Mesenchymal stem cell (in vitro differentiated cells and primary cell): ENCODE measurements around the gene SLC35G4.

Experiments used
- DNase-seq: peaks from one replicate; pipeline ENCODE4 v3.0.0-alpha.2; 2013
- H2AFZ ChIP-seq: one replicate; pipeline ENCODE4 v1.6.1; 2013; ENCODE audit warnings: low read depth, mild to moderate bottlenecking, control low read depth, inconsistent platforms, low read length, moderate library complexity
- H2AK5ac ChIP-seq: 2 replicates; pipeline ENCODE4 v1.6.1; 2013; ENCODE audit warnings: low read length, moderate library complexity, mild to moderate bottlenecking, inconsistent platforms; ENCODE audit not compliant: severe bottlenecking
- H2BK120ac ChIP-seq: one replicate; pipeline ENCODE4 v1.6.1; 2013; ENCODE audit warnings: low read depth, mild to moderate bottlenecking, inconsistent platforms, low read length, moderate library complexity
- H2BK12ac ChIP-seq, 2 experiments: one replicate each; pipeline ENCODE4 v1.6.1; 2013; ENCODE audit warnings: inconsistent platforms in 2 of 2, low read length in 2 of 2, mild to moderate bottlenecking in 2 of 2, moderate library complexity in 2 of 2, control low read depth in 1 of 2
- H2BK15ac ChIP-seq: one replicate; pipeline ENCODE4 v1.6.1; 2013; ENCODE audit warnings: mild to moderate bottlenecking, low read depth, inconsistent platforms; ENCODE audit not compliant: poor library complexity, severe bottlenecking
- H2BK5ac ChIP-seq: 2 replicates; pipeline ENCODE4 v1.6.1; 2013; ENCODE audit warnings: low read depth, mild to moderate bottlenecking, low read length, control low read depth, inconsistent platforms; ENCODE audit not compliant: poor library complexity, severe bottlenecking
- H3K14ac ChIP-seq, 2 experiments: one replicate each; pipeline ENCODE4 v1.6.1; 2013; ENCODE audit warnings: inconsistent platforms in 2 of 2, low read length in 2 of 2, control low read depth in 1 of 2, mild to moderate bottlenecking in 1 of 2, moderate library complexity in 1 of 2
- H3K18ac ChIP-seq, 2 experiments: one replicate each; pipeline ENCODE4 v1.6.1; 2013; ENCODE audit warnings: inconsistent platforms in 2 of 2, low read length in 2 of 2, control low read depth in 1 of 2, low read depth in 1 of 2, mild to moderate bottlenecking in 1 of 2
- H3K23ac ChIP-seq, 2 experiments: one replicate each; pipeline ENCODE4 v1.6.1; 2013; ENCODE audit warnings: inconsistent platforms in 2 of 2, low read length in 2 of 2, mild to moderate bottlenecking in 2 of 2, moderate library complexity in 2 of 2, control low read depth in 1 of 2
- H3K27ac ChIP-seq: 2 replicates; pipeline ENCODE4 v1.5.1; 2013; ENCODE audit warnings: mild to moderate bottlenecking, moderate library complexity, low read length, control low read depth, inconsistent platforms; ENCODE audit not compliant: poor library complexity, severe bottlenecking
- H3K27me3 ChIP-seq, 2 experiments: 2 replicates each; pipeline versions ENCODE4 v1.6.1 to v1.7.0; 2013; ENCODE audit warnings: low read length in 2 of 2, mild to moderate bottlenecking in 2 of 2, moderate library complexity in 2 of 2, control low read depth in 1 of 2, inconsistent platforms in 1 of 2; ENCODE audit not compliant: control insufficient read depth in 1 of 2, insufficient read depth in 1 of 2
- H3K36me3 ChIP-seq, 2 experiments: 2 replicates each; pipeline versions ENCODE4 v1.6.1 to v1.7.0; 2013; ENCODE audit warnings: low read length in 2 of 2, control low read depth in 1 of 2, inconsistent platforms in 1 of 2, low read depth in 1 of 2, mild to moderate bottlenecking in 1 of 2; ENCODE audit not compliant: insufficient read depth in 2 of 2, control insufficient read depth in 1 of 2
- H3K4ac ChIP-seq, 2 experiments: one replicate each; pipeline ENCODE4 v1.6.1; 2013; ENCODE audit warnings: inconsistent platforms in 2 of 2, low read length in 2 of 2, mild to moderate bottlenecking in 2 of 2, moderate library complexity in 2 of 2, control low read depth in 1 of 2, low read depth in 1 of 2
- H3K4me1 ChIP-seq: 2 replicates; pipeline ENCODE4 v1.6.1; 2013; ENCODE audit warnings: low read depth, low read length, control low read depth; ENCODE audit not compliant: control insufficient read depth, insufficient read depth
- H3K4me2 ChIP-seq: 2 replicates; pipeline ENCODE4 v1.6.1; 2013; ENCODE audit warnings: low read length, mild to moderate bottlenecking, inconsistent platforms; ENCODE audit not compliant: poor library complexity, severe bottlenecking
- H3K4me3 ChIP-seq, 2 experiments: 2 replicates each; pipeline versions ENCODE4 v1.5.1 to v1.7.0; 2013; ENCODE audit warnings: low read length in 2 of 2, mild to moderate bottlenecking in 2 of 2, control low read depth in 1 of 2, low read depth in 1 of 2; ENCODE audit not compliant: insufficient read depth in 1 of 2
- H3K79me1 ChIP-seq: replicated peaks from 2 replicates; pipeline ENCODE4 v1.6.1; 2013; ENCODE audit warnings: mild to moderate bottlenecking, control low read depth, low read length, inconsistent platforms; ENCODE audit not compliant: poor library complexity, severe bottlenecking
- H3K9ac ChIP-seq: 2 replicates; pipeline ENCODE4 v1.7.0; 2013; ENCODE audit warnings: mild to moderate bottlenecking, low read length, moderate library complexity
- H3K9me3 ChIP-seq: 2 replicates; pipeline ENCODE4 v1.7.0; 2013; ENCODE audit warnings: mild to moderate bottlenecking, low read length; ENCODE audit not compliant: control insufficient read depth
- H4K8ac ChIP-seq: one replicate; pipeline ENCODE4 v1.6.1; 2013; ENCODE audit warnings: inconsistent platforms, mild to moderate bottlenecking, low read length, moderate library complexity
- H4K91ac ChIP-seq: one replicate; pipeline ENCODE4 v1.6.1; 2013; ENCODE audit warnings: mild to moderate bottlenecking, low read length, inconsistent platforms
- WGBS: methylation state at CpG from one replicate; pipeline ENCODE4 v1.1.7; 2013; ENCODE audit warnings: mixed read lengths; 5-methylcytosine and 5-hydroxymethylcytosine counted together

Gene SLC35G4

GRCh38 chr18:11581286-11581685, 28.1 kb upstream of the SLC35G4 start:
- H2AFZ ChIP-seq: no peak overlapping the region
- no peak overlapping the region for H2BK12ac ChIP-seq
- peaks cover 0 to 17% of the 10 kb centered on the region in 2 experiments for H3K27me3 ChIP-seq
- no peak overlapping the region for H2BK120ac ChIP-seq
- H2AK5ac ChIP-seq: no peak overlapping the region
- H2BK5ac ChIP-seq: no peak overlapping the region
- H3K4me3 ChIP-seq: no peak overlapping the region
- no peaks in the 10 kb centered on the region for H3K79me1 ChIP-seq
- no peak overlapping the region for H4K91ac ChIP-seq
- no peak overlapping the region for H3K4me2 ChIP-seq
- H3K14ac ChIP-seq: no peak overlapping the region
- DNase-seq: no peak
- 79% methylated on average over 2 of the region's 2 CpGs for WGBS
- H4K8ac ChIP-seq: no peak overlapping the region
- H3K36me3 ChIP-seq: no peaks in the 10 kb centered on the region
- H3K9me3 ChIP-seq: no peaks in the 10 kb centered on the region
- H3K23ac ChIP-seq: no peak overlapping the region
- H3K9ac ChIP-seq: no peak overlapping the region
- no peak overlapping the region for H3K18ac ChIP-seq
- H3K4ac ChIP-seq: no peak overlapping the region
- no peak overlapping the region for H2BK15ac ChIP-seq
- no peak overlapping the region for H3K27ac ChIP-seq
- H3K4me1 ChIP-seq: no peaks in the 10 kb centered on the region

- WGBS: 68% methylated on average over 7 of the region's 7 CpGs
- no peak overlapping the region for H2BK12ac ChIP-seq
These were observed 23.8 kb upstream of the SLC35G4 start for GRCh38 chr18:11585596-11585995.

GRCh38 chr18:11586896-11587295, 22.5 kb upstream of the SLC35G4 start:
- Histone ChIP-seq H4K8ac (no peak overlapping the region), H3K27ac (no peak overlapping the region), H3K18ac (no peak overlapping the region), H2BK5ac (no peak overlapping the region), H3K9me3 (no peaks in the 10 kb centered on the region), H3K4me2 (no peak overlapping the region), H3K27me3 (peaks cover 0 to 7% of the 10 kb centered on the region in 2 experiments), H3K23ac (no peak overlapping the region), H2AK5ac (no peak overlapping the region), H3K4me1 (no peaks in the 10 kb centered on the region), H4K91ac (no peak overlapping the region), H3K36me3 (no peaks in the 10 kb centered on the region), H3K9ac (no peak overlapping the region), H2AFZ (no peak overlapping the region), H2BK12ac (no peak overlapping the region), H3K79me1 (no peaks in the 10 kb centered on the region), H2BK120ac (no peak overlapping the region), H3K14ac (no peak overlapping the region), H2BK15ac (no peak overlapping the region), H3K4me3 (no peak overlapping the region), H3K4ac (no peak overlapping the region)
- WGBS: 97% methylated on average over 1 of the region's 3 CpGs
- DNase-seq: no peak

More at GRCh38 chr18:11585596-11585995, 23.8 kb upstream of the SLC35G4 start:
- no peak overlapping the region for H3K4ac ChIP-seq
- H3K14ac ChIP-seq: no peak overlapping the region
- H4K8ac ChIP-seq: no peak overlapping the region
- no peak overlapping the region for H2AK5ac ChIP-seq
- H3K4me2 ChIP-seq: no peak overlapping the region
- no peak overlapping the region for H2AFZ ChIP-seq
- H3K27me3 ChIP-seq: peaks cover 0 to 7% of the 10 kb centered on the region in 2 experiments
- H2BK15ac ChIP-seq: no peak overlapping the region
- no peaks in the 10 kb centered on the region for H3K4me1 ChIP-seq
- H3K27ac ChIP-seq: no peak overlapping the region
- H3K18ac ChIP-seq: no peak overlapping the region
- H3K9me3 ChIP-seq: no peaks in the 10 kb centered on the region
- no peak overlapping the region for H3K4me3 ChIP-seq
- no peaks in the 10 kb centered on the region for H3K36me3 ChIP-seq
- no peak overlapping the region for H2BK5ac ChIP-seq
- no peak for DNase-seq
- no peak overlapping the region for H3K23ac ChIP-seq
- no peaks in the 10 kb centered on the region for H3K79me1 ChIP-seq
- H2BK120ac ChIP-seq: no peak overlapping the region
- H4K91ac ChIP-seq: no peak overlapping the region
- H3K9ac ChIP-seq: no peak overlapping the region

GRCh38 chr18:11587432-11587831, 22.0 kb upstream of the SLC35G4 start:
- no peak overlapping the region for H2AFZ ChIP-seq
- no peak overlapping the region for H2BK120ac ChIP-seq
- no peak overlapping the region for H2BK12ac ChIP-seq
- no peak overlapping the region for H4K91ac ChIP-seq
- no peak overlapping the region for H3K4ac ChIP-seq
- WGBS: 82% methylated on average over 2 of the region's 2 CpGs
- H2AK5ac ChIP-seq: no peak overlapping the region
- H4K8ac ChIP-seq: no peak overlapping the region
- no peak overlapping the region for H2BK5ac ChIP-seq
- no peaks in the 10 kb centered on the region for H3K9me3 ChIP-seq
- H2BK15ac ChIP-seq: no peak overlapping the region
- H3K27me3 ChIP-seq: peaks cover 0 to 5% of the 10 kb centered on the region in 2 experiments
- DNase-seq: no peak
- no peak overlapping the region for H3K18ac ChIP-seq
- H3K23ac ChIP-seq: no peak overlapping the region
- no peaks in the 10 kb centered on the region for H3K79me1 ChIP-seq
- no peak overlapping the region for H3K9ac ChIP-seq
- H3K4me3 ChIP-seq: no peak overlapping the region
- H3K27ac ChIP-seq: no peak overlapping the region
- H3K14ac ChIP-seq: no peak overlapping the region
- H3K4me1 ChIP-seq: no peaks in the 10 kb centered on the region
- no peaks in the 10 kb centered on the region for H3K36me3 ChIP-seq
- no peak overlapping the region for H3K4me2 ChIP-seq
